Effector memory CD4-positive, alpha-beta T cell (primary cell): Measurements from ENCODE around the gene PDPN.
"Not testable (repeated sequence)": the region's sequence is repeated elsewhere in the genome, so short reads cannot be mapped to it uniquely, and the experiment has no call there.

ENCODE experiments used
- DNase-seq, 3 donors: peaks; one replicate each; pipeline ENCODE4 v3.0.0-alpha.2; 2020
- H3K27ac ChIP-seq: 2 replicates; pipeline ENCODE4 v1.7.0; 2013; ENCODE audit warnings: mild to moderate bottlenecking, low read length, moderate library complexity; ENCODE audit not compliant: insufficient read depth, poor library complexity, severe bottlenecking
- H3K27me3 ChIP-seq: replicated peaks from 2 replicates; pipeline ENCODE4 v1.7.0; 2013; ENCODE audit warnings: mild to moderate bottlenecking, low read length; ENCODE audit not compliant: insufficient read depth, control insufficient read depth, poor library complexity, severe bottlenecking
- H3K36me3 ChIP-seq: 2 replicates; pipeline ENCODE4 v1.7.0; 2013; ENCODE audit warnings: mild to moderate bottlenecking, low read length, moderate library complexity; ENCODE audit not compliant: control insufficient read depth, insufficient read depth
- H3K4me1 ChIP-seq: 2 replicates; pipeline ENCODE4 v1.7.0; 2013; ENCODE audit warnings: low read length, mild to moderate bottlenecking; ENCODE audit not compliant: control insufficient read depth, insufficient read depth, poor library complexity, severe bottlenecking
- H3K4me3 ChIP-seq: 2 replicates; pipeline ENCODE4 v1.7.0; 2013; ENCODE audit warnings: low read length, low read depth, mild to moderate bottlenecking; ENCODE audit not compliant: insufficient read depth, poor library complexity, severe bottlenecking
- H3K9me3 ChIP-seq: 2 replicates; pipeline ENCODE4 v1.7.0; 2013; ENCODE audit warnings: mild to moderate bottlenecking, low read length, moderate library complexity; ENCODE audit not compliant: control insufficient read depth

Gene PDPN

GRCh38 chr1:13548281-13548680, 35.4 kb upstream of the PDPN start:
- no peak for DNase-seq
- Histone ChIP-seq H3K4me3 (no peak overlapping the region), H3K4me1 (no peaks in the 10 kb centered on the region), H3K9me3 (no peaks in the 10 kb centered on the region), H3K36me3 (no peaks in the 10 kb centered on the region), H3K27me3 (no peaks in the 10 kb centered on the region), H3K27ac (no peak overlapping the region)

- Histone ChIP-seq H3K4me3 (no peak overlapping the region), H3K36me3 (no peaks in the 10 kb centered on the region), H3K27me3 (no peaks in the 10 kb centered on the region), H3K27ac (no peak overlapping the region), H3K4me1 (no peaks in the 10 kb centered on the region), H3K9me3 (no peaks in the 10 kb centered on the region)
- DNase-seq: no peak
Observed at GRCh38 chr1:13549021-13549420, 34.6 kb upstream of the PDPN start.

DNA sequence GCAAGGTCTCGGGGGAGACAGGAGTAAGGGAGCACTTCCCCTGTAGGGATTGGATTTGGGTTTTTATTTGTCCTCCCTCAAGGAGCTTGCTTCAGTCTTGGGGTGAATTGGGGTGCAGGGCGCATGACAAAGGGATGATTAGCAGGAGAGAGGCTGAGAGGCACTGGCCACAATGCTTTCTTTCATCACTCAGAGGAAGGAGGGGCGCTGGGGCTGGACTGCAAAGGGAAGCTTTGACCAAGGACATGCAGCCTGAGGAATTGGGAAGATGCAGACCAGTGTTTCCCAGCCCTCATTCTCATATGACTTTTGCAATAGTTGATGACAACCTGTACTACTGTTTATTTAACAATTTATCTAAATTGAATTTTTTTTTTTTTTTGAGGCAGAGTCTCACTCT, 34.1 kb upstream of the PDPN start:
- H3K27me3 ChIP-seq: no peaks in the 10 kb centered on the region
- no peaks in the 10 kb centered on the region for H3K4me1 ChIP-seq
- no peak for DNase-seq
- H3K36me3 ChIP-seq: no peaks in the 10 kb centered on the region
- H3K27ac ChIP-seq: no peak overlapping the region
- H3K4me3 ChIP-seq: no peak overlapping the region
- no peaks in the 10 kb centered on the region for H3K9me3 ChIP-seq

DNA sequence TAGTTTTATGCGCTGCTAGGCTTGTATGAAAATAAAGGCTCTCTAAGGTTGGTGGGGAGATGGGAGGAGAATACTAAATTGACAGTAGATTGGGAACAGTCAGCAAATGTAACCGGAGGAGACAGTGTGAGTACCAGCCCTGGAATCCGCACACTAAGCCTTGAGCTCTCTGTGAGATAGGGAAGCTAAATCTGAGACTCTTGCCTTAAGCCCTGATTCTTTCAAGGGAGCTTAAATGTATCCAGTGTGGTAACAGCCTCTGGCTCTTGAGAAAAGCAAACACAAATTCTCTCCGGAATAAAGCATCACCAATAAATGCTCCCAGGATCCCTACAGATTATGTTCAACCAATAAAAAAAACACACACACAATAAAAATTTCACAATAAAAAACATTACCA, 33.0 kb upstream of the PDPN start:
- Histone ChIP-seq H3K4me3 (no peak overlapping the region), H3K27ac (no peak overlapping the region), H3K9me3 (no peaks in the 10 kb centered on the region), H3K4me1 (no peaks in the 10 kb centered on the region), H3K36me3 (no peaks in the 10 kb centered on the region), H3K27me3 (no peaks in the 10 kb centered on the region)
- DNase-seq: no peak

- Histone ChIP-seq H3K9me3 (no peaks in the 10 kb centered on the region), H3K27ac (no peak overlapping the region), H3K36me3 (no peaks in the 10 kb centered on the region), H3K27me3 (no peaks in the 10 kb centered on the region), H3K4me1 (no peaks in the 10 kb centered on the region), H3K4me3 (no peak overlapping the region)
- DNase-seq: no peak
Observed at GRCh38 chr1:13554798-13555197, 28.8 kb upstream of the PDPN start.

DNA sequence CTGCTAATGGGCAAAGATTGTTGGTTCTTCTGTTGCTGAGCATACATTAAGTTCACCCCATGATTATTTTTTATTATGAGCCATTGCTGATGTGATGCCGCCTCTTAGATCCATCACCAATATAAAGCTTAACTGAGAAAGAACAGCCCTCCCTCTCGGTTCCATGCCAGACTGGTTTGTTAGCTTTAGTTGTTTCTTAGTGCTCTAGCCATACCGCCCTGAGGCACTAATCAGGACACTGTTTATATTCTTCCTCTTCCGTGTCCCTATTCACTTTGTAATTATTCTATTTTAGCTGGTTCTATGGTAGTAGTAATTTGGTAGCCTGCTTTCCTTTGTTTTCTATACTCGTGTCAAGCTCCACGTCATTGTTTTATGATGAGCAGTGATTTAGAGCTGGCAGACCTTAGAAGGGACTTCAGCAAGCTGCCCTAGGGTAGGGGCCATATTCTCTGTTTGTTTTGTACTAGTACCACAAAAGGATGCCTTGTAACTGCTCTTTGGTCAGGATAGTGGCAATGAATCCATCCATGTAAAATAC, 27.3 kb upstream of the PDPN start:
- no peaks in the 10 kb centered on the region for H3K9me3 ChIP-seq
- H3K4me1 ChIP-seq: no peaks in the 10 kb centered on the region
- no peak overlapping the region for H3K27ac ChIP-seq
- H3K27me3 ChIP-seq: no peaks in the 10 kb centered on the region
- no peak overlapping the region for H3K4me3 ChIP-seq
- DNase-seq: no peak
- no peaks in the 10 kb centered on the region for H3K36me3 ChIP-seq

- Histone ChIP-seq H3K4me1 (no peaks in the 10 kb centered on the region), H3K4me3 (no peak overlapping the region), H3K27ac (no peak overlapping the region), H3K9me3 (no peaks in the 10 kb centered on the region), H3K27me3 (no peaks in the 10 kb centered on the region), H3K36me3 (no peaks in the 10 kb centered on the region)
- DNase-seq: no peak
Observed at GRCh38 chr1:13560541-13560940, 23.1 kb upstream of the PDPN start.

DNA sequence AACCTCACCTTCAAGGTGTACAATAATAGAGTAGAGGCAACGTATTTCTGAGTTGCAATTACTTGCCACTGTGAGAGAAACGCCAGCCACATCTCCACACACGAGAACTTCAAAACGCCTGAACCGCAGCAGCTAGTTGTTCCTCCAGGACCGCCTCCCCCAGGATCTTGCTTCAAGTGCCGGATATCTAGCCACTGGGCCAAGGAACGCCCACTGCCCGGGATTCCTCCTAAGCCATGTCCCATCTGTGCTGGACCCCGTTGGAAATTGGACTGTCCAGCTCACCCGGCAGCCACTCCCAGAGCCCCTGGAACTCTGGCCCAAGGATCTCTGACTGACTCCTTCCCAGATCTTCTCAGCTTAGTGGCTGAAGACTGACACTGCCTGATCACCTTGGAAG, 20.7 kb upstream of the PDPN start:
- not testable (repeated sequence) for H3K4me1 ChIP-seq, H3K27me3 ChIP-seq, H3K4me3 ChIP-seq, H3K36me3 ChIP-seq, DNase-seq, H3K27ac ChIP-seq, H3K9me3 ChIP-seq

DNA sequence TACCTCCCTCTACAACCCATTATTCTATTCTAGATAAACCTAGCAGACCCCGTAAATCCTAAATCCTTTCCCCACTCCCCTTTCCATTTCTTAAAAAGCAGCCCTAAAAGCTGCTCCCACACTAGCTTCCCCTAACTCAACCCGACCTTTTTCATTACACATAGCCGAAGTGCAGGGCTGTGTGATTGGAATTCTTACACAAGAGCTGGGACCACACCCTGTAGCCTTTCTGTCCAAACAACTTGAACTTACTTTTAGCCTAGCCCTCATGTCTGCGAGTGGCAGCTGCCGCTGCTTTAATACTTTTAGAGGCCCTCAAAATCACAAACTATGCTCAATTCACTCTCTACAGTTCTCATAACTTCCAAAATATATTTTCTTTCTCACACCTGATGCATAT, 19.6 kb upstream of the PDPN start:
- Histone ChIP-seq H3K36me3 (no peaks in the 10 kb centered on the region), H3K27me3 (no peaks in the 10 kb centered on the region), H3K27ac (no peak overlapping the region), H3K4me1 (no peaks in the 10 kb centered on the region), H3K9me3 (no peaks in the 10 kb centered on the region), H3K4me3 (no peak overlapping the region)
- no peak for DNase-seq

DNA sequence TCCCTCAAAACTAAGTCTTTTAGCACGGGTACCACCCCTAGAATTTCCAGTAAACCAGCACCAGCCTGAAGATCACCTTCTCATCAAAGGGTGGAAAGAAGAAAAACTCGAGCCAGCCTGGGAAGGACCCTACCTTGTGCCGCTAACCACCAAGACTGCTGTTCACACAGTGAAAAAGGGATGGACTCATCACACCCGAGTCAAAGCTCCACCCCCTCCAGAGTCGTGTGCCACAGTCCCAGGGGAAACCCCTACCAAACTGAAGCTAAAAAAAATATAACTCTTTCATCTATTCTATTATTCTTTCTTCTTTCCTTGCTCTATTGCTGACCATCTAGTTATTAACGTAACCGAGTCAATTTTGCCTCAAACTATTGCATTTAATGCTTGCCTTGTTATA, 13.2 kb upstream of the PDPN start:
- not testable (repeated sequence) for H3K4me3 ChIP-seq, H3K27ac ChIP-seq, H3K9me3 ChIP-seq, H3K4me1 ChIP-seq, H3K27me3 ChIP-seq, H3K36me3 ChIP-seq, DNase-seq

DNA sequence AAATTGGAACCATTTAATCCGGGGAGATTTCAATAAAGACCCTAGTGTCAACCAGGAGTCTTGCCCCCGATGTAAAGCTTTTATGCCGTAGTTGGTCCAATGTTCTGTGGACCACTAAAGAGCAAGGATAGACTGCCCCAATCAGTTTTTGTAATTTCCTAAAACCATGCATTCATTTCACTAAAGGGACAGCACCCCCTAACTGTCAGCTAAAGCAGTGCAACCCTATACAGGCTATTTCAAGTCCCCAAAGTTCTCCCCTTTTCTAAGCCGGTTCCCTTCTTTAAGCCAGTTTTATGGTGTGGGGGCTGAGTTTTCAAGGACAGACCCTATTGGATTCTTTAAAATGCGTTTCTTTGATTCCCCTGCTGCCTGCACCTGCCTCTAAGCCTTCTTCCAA, 12.7 kb upstream of the PDPN start:
- no peaks in the 10 kb centered on the region for H3K9me3 ChIP-seq
- no peaks in the 10 kb centered on the region for H3K36me3 ChIP-seq
- H3K4me3 ChIP-seq: no peak overlapping the region
- no peaks in the 10 kb centered on the region for H3K4me1 ChIP-seq
- no peak for DNase-seq
- H3K27me3 ChIP-seq: no peaks in the 10 kb centered on the region
- no peak overlapping the region for H3K27ac ChIP-seq
